ENCODE measurements around the gene IFNAR1.

- TF ChIP-seq, protein P1, sequence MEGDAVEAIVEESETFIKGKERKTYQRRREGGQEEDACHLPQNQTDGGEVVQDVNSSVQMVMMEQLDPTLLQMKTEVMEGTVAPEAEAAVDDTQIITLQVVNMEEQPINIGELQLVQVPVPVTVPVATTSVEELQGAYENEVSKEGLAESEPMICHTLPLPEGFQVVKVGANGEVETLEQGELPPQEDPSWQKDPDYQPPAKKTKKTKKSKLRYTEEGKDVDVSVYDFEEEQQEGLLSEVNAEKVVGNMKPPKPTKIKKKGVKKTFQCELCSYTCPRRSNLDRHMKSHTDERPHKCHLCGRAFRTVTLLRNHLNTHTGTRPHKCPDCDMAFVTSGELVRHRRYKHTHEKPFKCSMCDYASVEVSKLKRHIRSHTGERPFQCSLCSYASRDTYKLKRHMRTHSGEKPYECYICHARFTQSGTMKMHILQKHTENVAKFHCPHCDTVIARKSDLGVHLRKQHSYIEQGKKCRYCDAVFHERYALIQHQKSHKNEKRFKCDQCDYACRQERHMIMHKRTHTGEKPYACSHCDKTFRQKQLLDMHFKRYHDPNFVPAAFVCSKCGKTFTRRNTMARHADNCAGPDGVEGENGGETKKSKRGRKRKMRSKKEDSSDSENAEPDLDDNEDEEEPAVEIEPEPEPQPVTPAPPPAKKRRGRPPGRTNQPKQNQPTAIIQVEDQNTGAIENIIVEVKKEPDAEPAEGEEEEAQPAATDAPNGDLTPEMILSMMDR (IDR thresholded peaks at IDR 0.05): no peak
- TF ChIP-seq POLR2A (IDR thresholded peaks at IDR 0.05): no peak
- TF ChIP-seq POLR2AphosphoS5 (IDR thresholded peaks at IDR 0.05): no peak
These were observed 22.7 kb upstream of the IFNAR1 start for GRCh38 chr21:33302055-33302454.

Data from breast epithelium (tissue), 3 donors.